GM13976 (cell line): ENCODE measurements around the gene NEDD4L.

ENCODE experiments used
- DNase-seq: peaks from one replicate; pipeline ENCODE4 v3.0.0; 2012; ENCODE audit warnings: low spot score
- CTCF ChIP-seq: IDR thresholded peaks from 2 replicates; pipeline ENCODE4 v1.5.1; 2012; ENCODE audit warnings: borderline replicate concordance, mild to moderate bottlenecking; ENCODE audit not compliant: insufficient read depth; ENCODE audit errors: extremely low read depth, missing control alignments, control extremely low read depth
- in situ Hi-C: fragments of 300-500 bp; cut with MboI; formaldehyde crosslinking; loops from one replicate; pipeline ENCODE4 v1.12.0; 2022; ENCODE audit warnings: low sequenced_read_pairs, mixed read lengths, inconsistent platforms; ENCODE audit not compliant: unreplicated experiment

Gene NEDD4L

GRCh38 chr18:58335821-58336220 lies 291.8 kb downstream of the NEDD4L start:
- in situ Hi-C loops: no loop called here
- no peak for DNase-seq
- no peak for TF ChIP-seq CTCF

DNA sequence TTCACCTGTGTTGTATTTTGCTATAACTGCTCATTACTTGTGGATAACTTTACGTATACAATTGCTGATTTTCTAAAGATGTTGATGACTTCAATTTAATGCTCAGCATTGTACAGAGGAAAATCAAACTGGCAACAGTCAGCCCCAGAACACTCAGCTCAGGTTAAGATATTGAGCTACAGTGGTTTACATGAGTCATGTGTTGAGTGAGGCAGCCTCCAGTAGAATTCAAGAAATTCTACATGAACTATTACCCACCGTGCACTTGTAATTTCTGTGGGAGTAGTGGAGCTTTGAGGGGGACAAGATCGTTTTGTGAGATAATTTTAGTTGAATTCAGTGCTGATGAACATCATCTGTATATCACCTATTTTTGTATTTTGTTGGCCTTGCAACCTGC lies 292.6 kb downstream of the NEDD4L start:
- in situ Hi-C loops: no loop called here
- no peak for TF ChIP-seq CTCF

GRCh38 chr18:58337285-58337684 lies 293.3 kb downstream of the NEDD4L start:
- TF ChIP-seq CTCF: no peak
- no peak for DNase-seq
- in situ Hi-C loops: no loop called here

More for the DNA sequence above, 292.6 kb downstream of the NEDD4L start:
- no peak for DNase-seq

DNA sequence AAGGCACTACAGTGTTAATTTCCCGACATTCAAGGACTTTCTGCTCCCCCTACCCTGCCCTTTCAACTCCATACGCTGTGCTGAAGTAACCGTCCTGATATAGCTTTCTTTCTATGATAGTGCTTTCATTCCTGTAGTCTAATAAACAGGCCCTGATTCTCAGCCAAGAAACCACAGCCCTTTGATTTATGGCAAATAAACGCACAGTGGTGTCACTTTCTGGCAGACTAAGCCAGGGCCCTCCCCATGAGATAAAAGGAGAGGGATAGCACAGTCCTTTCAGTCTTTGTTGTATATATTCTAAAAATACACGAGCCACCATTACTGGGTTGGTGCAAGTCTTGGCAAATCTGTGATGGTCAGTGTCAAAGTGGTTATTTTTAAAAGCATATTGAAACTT lies 293.7 kb downstream of the NEDD4L start:
- in situ Hi-C loops: no loop called here
- no peak for DNase-seq
- TF ChIP-seq CTCF: no peak

GRCh38 chr18:58338141-58338540 lies 294.1 kb downstream of the NEDD4L start:
- in situ Hi-C loops: no loop called here
- TF ChIP-seq CTCF: no peak
- DNase-seq: no peak

DNA sequence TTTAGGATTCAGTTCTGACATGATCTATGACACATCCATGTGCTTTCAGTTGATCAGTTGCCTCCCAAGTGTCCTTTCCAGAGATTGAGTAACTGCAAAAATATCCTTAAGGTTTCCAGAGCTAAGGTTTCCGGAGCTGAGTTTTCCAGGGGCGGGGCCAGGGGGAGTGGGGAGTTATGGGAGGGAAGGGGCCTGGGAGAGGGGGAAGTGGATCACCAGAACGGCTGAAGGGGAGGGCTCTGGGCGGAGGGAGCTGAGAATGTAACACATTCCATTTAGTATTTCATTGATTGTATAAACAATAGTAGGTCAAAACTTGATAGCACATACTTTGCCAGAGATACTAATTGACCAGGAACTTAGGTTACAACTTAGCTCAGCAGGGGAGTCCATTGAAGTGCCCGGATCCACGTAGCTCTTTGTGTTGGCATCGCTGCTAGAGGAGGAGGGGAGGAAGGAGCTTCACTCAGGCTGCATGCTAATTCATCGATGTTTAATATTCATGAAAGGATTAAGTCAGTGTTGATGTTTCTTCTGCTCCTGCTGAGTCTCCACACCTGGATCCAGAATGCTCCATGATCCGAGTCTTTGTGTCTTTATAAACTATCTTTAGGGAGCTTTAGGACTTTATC lies 295.1 kb downstream of the NEDD4L start:
- no peak for DNase-seq
- TF ChIP-seq CTCF: no peak
- in situ Hi-C loops: no loop called here
